Ectodermal cell (in vitro differentiated cells): ENCODE data around the gene SHISAL1.

Experiments used
- H3K27ac ChIP-seq: 2 replicates; pipeline ENCODE4 v1.7.0; 2013; ENCODE audit warnings: mild to moderate bottlenecking, low read depth, low read length; ENCODE audit not compliant: insufficient read depth, poor library complexity, severe bottlenecking
- H3K27me3 ChIP-seq: 2 replicates; pipeline ENCODE4 v1.7.0; 2013; ENCODE audit warnings: mild to moderate bottlenecking, low read length; ENCODE audit not compliant: insufficient read depth, control insufficient read depth, poor library complexity, severe bottlenecking
- H3K36me3 ChIP-seq: one replicate; pipeline ENCODE4 v1.7.0; 2013; ENCODE audit warnings: low read length; ENCODE audit not compliant: control insufficient read depth, insufficient read depth
- H3K4me1 ChIP-seq: one replicate; pipeline ENCODE4 v1.7.0; 2013; ENCODE audit warnings: low read length; ENCODE audit not compliant: control insufficient read depth, insufficient read depth
- H3K4me3 ChIP-seq: 2 replicates; pipeline ENCODE4 v1.7.0; 2013; ENCODE audit warnings: low read depth, low read length, control low read depth; ENCODE audit not compliant: insufficient read depth
- H3K9me3 ChIP-seq: 2 replicates; pipeline ENCODE4 v1.7.0; 2013; ENCODE audit warnings: mild to moderate bottlenecking, low read length, moderate library complexity; ENCODE audit not compliant: control insufficient read depth
- WGBS, 2 experiments: methylation state at CpG; one replicate each; pipeline ENCODE4 v1.1.7; 2013; ENCODE audit warnings: missing lambda C conversion rate in 2 of 2; 5-methylcytosine and 5-hydroxymethylcytosine counted together

The SHISAL1 gene

GRCh38 chr22:44263547-44263946 is 49.2 kb downstream of the SHISAL1 start:
- H3K9me3 ChIP-seq, result no peaks in the 10 kb centered on the region
- H3K36me3 ChIP-seq, result no peaks in the 10 kb centered on the region
- H3K4me3 ChIP-seq, result no peak overlapping the region
- no peak overlapping the region for H3K27ac ChIP-seq
- H3K4me1 ChIP-seq, result no peaks in the 10 kb centered on the region
- H3K27me3 ChIP-seq, result no peaks in the 10 kb centered on the region
- WGBS, 2 experiments, result 94 to 96% methylated on average over 6 of the region's 6 CpGs

- Histone ChIP-seq H3K4me1 (peaks cover under 1% of the 10 kb centered on the region), H3K4me3 (no peak overlapping the region), H3K27ac (no peak overlapping the region), H3K27me3 (no peaks in the 10 kb centered on the region), H3K9me3 (no peaks in the 10 kb centered on the region), H3K36me3 (no peaks in the 10 kb centered on the region)
- 94% methylated on average over 12 of the region's 12 CpGs for WGBS, 2 experiments
These were observed 50.7 kb downstream of the SHISAL1 start for GRCh38 chr22:44261861-44262595.

- no peak overlapping the region for H3K27ac ChIP-seq
- WGBS, 2 experiments, result 82 to 84% methylated on average over 14 of the region's 14 CpGs
- no peaks in the 10 kb centered on the region for H3K27me3 ChIP-seq
- peaks cover 8% of the 10 kb centered on the region for H3K4me1 ChIP-seq
- no peaks in the 10 kb centered on the region for H3K9me3 ChIP-seq
- H3K36me3 ChIP-seq, result no peaks in the 10 kb centered on the region
- H3K4me3 ChIP-seq, result no peak overlapping the region
These were observed 51.4 kb downstream of the SHISAL1 start for GRCh38 chr22:44261164-44261860.

DNA sequence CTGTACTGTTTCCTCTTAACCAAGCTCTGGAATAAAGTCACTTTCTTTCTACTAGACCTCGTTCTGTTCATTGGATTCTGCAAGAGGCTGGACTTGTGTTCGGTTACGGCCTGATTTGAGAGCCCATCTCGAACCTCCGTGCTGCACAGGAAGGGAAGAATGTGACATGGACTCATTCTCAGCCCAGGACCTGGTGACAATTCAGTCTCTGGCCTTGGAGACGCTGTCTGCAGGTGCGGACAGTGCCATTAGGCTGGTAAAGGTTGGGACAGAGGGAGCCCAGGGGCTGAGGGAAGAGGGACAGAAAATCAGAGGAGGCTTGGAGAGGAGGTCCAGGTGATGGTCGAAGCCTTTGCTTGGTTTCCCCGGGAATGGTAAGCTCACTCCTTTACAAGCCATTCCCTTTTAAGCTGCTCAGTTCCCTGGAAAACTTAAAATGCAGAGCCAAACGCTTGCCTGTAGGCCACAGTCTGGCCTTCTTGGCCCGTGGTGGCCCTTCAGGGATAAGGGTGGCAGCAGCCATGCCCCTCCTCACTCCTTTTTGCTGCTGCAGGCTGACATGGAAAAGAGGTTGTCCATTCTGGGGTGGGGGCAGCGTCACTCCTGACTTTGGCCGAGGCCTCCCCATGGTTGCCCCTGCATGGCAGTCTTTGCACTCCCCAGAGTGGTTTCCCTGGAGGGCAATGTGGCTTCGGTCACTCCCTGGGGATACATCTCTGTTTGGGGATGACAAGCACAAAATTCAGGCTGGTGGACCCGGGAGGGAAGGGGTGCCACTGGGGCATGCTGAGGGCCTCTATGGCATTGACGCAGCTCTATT is 52.3 kb downstream of the SHISAL1 start:
- H3K27ac ChIP-seq, result no peak overlapping the region
- 87% methylated on average over 15 of the region's 16 CpGs for WGBS, 2 experiments
- peaks cover 10% of the 10 kb centered on the region for H3K4me1 ChIP-seq
- H3K36me3 ChIP-seq, result no peaks in the 10 kb centered on the region
- H3K9me3 ChIP-seq, result no peaks in the 10 kb centered on the region
- H3K4me3 ChIP-seq, result no peak overlapping the region
- H3K27me3 ChIP-seq, result no peaks in the 10 kb centered on the region

GRCh38 chr22:44259366-44260215 is 53.2 kb downstream of the SHISAL1 start:
- Histone ChIP-seq H3K4me3 (no peak overlapping the region), H3K4me1 (peaks cover 10% of the 10 kb centered on the region), H3K27ac (no peak overlapping the region), H3K9me3 (no peaks in the 10 kb centered on the region), H3K36me3 (no peaks in the 10 kb centered on the region), H3K27me3 (no peaks in the 10 kb centered on the region)
- 90 to 91% methylated on average over 15 to 17 of the region's 19 CpGs for WGBS, 2 experiments

GRCh38 chr22:44256556-44257485 is 55.9 kb downstream of the SHISAL1 start:
- H3K9me3 ChIP-seq, result no peaks in the 10 kb centered on the region
- H3K27ac ChIP-seq, result no peak overlapping the region
- H3K4me3 ChIP-seq, result no peak overlapping the region
- WGBS, 2 experiments, result 37 to 42% methylated on average over 13 of the region's 13 CpGs
- H3K4me1 ChIP-seq, result peaks cover 10% of the 10 kb centered on the region
- H3K36me3 ChIP-seq, result no peaks in the 10 kb centered on the region
- H3K27me3 ChIP-seq, result no peaks in the 10 kb centered on the region

DNA sequence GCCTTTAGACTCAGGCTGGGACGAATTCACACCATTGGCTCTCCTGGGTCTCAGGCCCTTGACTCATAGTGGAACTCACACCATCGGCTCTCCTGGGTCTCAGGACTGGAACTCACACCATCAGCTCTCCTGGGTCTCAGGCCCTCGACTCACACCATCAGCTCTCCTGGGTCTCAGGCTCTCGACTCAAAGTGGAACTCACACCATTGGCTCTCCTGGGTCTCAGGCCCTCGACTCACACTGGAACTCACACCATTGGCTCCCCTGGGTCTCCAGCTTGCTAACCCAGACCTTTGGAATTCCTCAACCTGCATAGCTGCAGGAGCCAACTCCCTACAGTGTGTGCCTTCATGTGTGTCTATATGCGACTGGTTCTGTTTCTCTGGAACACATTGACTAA is 56.7 kb downstream of the SHISAL1 start:
- Histone ChIP-seq H3K36me3 (no peaks in the 10 kb centered on the region), H3K4me1 (peaks cover 10% of the 10 kb centered on the region), H3K9me3 (no peaks in the 10 kb centered on the region), H3K4me3 (no peak overlapping the region), H3K27me3 (no peaks in the 10 kb centered on the region), H3K27ac (no peak overlapping the region)
- whole genome bisulfite sequencing, 2 experiments, result 89 to 92% methylated on average over 6 of the region's 6 CpGs

DNA sequence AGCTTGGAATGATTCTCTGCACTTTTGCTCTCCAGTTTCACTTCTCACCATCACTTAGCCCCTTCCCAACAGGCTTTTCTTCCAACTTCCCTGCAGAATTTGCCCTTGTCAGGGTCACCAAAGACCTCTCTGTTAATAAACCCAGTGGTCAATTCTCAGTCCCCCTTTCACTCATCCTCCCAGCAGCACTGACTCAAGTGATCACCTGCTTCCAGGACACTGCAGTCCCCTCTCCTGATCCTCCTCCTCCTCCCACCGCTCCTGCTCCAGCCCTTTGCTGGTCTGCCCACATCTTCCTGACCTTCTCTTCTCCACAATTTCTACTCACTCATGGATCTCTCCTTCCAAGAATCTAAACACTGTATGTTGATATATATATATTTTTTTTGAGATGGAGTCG is 57.9 kb downstream of the SHISAL1 start:
- Histone ChIP-seq H3K4me3 (no peak overlapping the region), H3K9me3 (no peaks in the 10 kb centered on the region), H3K27ac (no peak overlapping the region), H3K4me1 (peaks cover 10% of the 10 kb centered on the region), H3K36me3 (no peaks in the 10 kb centered on the region), H3K27me3 (no peaks in the 10 kb centered on the region)
- WGBS, 2 experiments, result 93 to 95% methylated on average over 2 of the region's 2 CpGs
